Measurements from ENCODE around the gene PKHD1.

DNA sequence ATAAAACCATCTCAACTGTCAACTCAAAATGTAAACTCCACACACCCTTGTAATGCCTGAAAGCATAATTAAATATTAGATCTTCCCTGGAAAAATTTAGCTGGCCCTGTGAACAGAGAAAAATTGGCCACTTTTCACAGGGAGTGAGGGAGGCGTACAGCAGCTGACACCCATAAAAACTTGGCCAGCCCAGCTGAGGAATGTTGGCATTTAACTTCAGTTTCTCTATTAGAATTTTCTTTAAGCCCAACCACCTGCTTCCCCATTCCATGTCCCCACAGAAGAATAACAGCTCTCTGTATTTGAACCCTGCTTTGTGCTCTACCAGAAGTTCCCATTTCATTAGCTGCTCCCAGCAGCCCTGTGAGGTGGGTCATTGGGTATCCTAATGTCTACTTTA is 41.0 kb downstream of the PKHD1 start:
- TF ChIP-seq, protein P1, sequence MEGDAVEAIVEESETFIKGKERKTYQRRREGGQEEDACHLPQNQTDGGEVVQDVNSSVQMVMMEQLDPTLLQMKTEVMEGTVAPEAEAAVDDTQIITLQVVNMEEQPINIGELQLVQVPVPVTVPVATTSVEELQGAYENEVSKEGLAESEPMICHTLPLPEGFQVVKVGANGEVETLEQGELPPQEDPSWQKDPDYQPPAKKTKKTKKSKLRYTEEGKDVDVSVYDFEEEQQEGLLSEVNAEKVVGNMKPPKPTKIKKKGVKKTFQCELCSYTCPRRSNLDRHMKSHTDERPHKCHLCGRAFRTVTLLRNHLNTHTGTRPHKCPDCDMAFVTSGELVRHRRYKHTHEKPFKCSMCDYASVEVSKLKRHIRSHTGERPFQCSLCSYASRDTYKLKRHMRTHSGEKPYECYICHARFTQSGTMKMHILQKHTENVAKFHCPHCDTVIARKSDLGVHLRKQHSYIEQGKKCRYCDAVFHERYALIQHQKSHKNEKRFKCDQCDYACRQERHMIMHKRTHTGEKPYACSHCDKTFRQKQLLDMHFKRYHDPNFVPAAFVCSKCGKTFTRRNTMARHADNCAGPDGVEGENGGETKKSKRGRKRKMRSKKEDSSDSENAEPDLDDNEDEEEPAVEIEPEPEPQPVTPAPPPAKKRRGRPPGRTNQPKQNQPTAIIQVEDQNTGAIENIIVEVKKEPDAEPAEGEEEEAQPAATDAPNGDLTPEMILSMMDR (conservative IDR thresholded peaks at IDR 0.05; ENCODE audit: low read depth, low read length) = no peak
- TF ChIP-seq EZH2 (IDR thresholded peaks at IDR 0.05; ENCODE audit: borderline replicate concordance, low read depth, low read length, poor library complexity, severe bottlenecking) = no peak
